LNCaP clone FGC (cell line): ENCODE measurements around the gene CACNA2D3.

ENCODE experiments used
- DNase-seq: peaks from one replicate; pipeline ENCODE4 v3.0.0-alpha.2; 2011; ENCODE audit warnings: low read depth
- H3K4me3 ChIP-seq: 2 replicates; pipeline ENCODE4 v1.5.1; 2011; ENCODE audit warnings: mild to moderate bottlenecking, low read depth, low read length, control low read depth
- TF ChIP-seq, protein P1 (sequence below): IDR thresholded peaks from 2 replicates; pipeline ENCODE4 v1.5.1; 2012; ENCODE audit warnings: mild to moderate bottlenecking; ENCODE audit not compliant: control insufficient read depth, insufficient read depth; ENCODE audit errors: extremely low read depth

The CACNA2D3 gene

DNA sequence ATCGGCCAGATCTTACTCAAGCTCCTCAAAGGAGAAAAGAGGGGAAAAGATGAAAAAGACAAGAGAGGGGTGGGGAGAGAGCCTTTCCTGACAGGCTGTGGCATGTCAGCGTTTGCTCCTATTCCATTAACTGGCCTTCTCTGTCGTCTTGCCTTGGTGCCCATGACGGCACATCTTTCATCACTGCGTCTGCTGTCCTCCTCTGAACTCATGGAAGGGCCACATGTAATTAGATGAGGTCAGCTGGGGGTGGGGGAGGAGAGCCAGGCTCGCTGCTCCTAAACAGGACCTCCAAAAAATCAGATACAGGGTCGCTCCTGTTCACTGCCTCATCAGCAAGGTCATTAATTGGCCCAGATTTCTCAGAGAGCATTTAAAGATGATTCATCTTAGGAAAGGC is 755.8 kb downstream of the CACNA2D3 start:
- TF ChIP-seq, protein P1, sequence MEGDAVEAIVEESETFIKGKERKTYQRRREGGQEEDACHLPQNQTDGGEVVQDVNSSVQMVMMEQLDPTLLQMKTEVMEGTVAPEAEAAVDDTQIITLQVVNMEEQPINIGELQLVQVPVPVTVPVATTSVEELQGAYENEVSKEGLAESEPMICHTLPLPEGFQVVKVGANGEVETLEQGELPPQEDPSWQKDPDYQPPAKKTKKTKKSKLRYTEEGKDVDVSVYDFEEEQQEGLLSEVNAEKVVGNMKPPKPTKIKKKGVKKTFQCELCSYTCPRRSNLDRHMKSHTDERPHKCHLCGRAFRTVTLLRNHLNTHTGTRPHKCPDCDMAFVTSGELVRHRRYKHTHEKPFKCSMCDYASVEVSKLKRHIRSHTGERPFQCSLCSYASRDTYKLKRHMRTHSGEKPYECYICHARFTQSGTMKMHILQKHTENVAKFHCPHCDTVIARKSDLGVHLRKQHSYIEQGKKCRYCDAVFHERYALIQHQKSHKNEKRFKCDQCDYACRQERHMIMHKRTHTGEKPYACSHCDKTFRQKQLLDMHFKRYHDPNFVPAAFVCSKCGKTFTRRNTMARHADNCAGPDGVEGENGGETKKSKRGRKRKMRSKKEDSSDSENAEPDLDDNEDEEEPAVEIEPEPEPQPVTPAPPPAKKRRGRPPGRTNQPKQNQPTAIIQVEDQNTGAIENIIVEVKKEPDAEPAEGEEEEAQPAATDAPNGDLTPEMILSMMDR, result no peak
- no peak for DNase-seq
- no peak overlapping the region for H3K4me3 ChIP-seq

DNA sequence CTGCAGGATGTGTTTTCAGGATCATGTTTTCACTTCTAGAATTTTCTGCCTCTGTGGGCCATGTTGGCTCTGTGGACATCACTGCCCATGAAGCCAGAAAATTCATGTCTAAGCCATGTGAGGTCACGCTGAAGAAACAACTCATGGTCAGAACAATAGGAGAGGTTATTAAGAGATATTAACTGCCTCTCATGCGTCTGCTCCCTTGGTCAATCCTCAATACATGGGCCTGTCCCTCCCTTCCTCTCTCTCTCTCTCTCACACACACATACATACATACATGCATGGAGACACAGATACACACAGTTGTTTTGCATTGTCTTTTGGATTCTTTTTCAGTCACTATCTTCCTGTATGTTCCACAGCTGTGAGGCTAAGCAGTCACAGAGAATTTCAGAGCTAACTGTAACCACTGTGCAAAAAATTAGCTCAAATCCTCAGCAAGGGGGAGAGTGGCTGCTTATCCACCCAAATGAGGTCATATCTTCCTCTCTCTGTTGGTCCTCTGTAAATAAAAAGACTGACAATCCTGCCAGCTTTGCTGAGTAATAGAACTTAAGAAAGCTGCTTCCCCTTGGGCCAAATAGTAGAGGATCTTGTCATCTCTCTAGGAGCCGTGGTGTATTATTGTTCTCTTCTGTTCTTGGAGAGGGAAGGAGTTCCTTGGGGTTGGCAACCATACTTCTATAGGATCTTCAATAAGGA is 759.9 kb downstream of the CACNA2D3 start:
- no peak overlapping the region for H3K4me3 ChIP-seq
- no peak for DNase-seq
- TF ChIP-seq, protein P1, result no peak

DNA sequence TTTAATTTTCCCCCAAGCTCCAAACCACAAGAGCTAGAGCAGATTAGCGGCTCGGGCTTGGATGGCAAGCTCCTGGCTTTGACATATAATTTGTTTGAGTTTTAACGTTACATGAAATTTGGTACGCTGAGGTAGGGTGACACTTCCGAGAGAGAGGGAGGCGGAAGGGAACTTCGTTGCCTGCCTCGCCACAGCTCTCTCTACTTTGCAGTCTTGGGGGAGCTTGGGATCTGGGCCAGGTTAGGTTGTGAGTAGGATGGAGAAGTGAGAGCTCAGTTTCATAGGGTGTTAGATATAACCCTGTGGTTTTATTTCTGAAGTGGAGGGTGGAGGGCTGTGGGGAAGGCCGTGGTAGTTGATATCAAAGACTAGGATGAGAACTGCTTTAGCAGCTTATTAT is 765.8 kb downstream of the CACNA2D3 start:
- no peak overlapping the region for H3K4me3 ChIP-seq
- DNase-seq, result no peak
- TF ChIP-seq, protein P1, result no peak

DNA sequence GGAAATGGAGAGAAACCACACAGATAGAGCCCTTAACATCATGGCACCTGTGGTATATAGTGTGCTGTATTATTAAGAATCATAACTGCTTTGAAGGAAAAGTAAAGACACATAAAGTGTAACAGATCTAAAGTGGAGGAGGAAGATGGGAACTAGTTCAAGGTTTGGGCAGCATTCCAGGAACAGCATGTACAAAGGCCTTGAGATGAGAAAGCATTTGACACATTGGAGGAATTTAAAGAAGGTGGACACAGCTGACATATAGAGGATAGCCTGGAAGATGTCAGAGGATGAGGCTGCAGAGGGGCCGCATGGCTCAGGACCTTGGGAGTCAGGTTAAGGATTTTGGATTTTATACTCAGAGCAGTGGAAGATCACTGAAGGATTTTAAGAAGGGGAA is 766.5 kb downstream of the CACNA2D3 start:
- H3K4me3 ChIP-seq, result no peak overlapping the region
- TF ChIP-seq, protein P1, result no peak
- DNase-seq, result peak; percentile 44

DNA sequence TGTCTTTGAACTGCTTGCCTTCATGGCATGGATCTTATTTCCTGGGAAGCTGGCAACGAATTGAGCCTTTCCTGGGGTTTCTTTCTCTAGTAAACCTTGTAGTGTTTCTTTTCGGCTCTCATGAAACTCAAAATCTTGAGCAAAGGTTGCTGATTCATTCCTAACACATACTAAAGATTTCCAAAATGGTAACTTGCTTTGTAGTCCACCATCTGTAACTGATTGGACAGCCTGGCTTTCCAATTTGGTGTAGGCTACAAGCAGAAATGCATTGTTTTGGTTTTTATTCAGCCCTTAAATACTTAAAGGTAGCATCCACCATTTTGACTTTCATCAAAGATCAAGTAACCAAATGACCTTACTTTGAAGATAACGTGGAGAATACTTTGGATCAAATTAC is 767.4 kb downstream of the CACNA2D3 start:
- no peak overlapping the region for H3K4me3 ChIP-seq
- DNase-seq, result no peak
- TF ChIP-seq, protein P1, result no peak

DNA sequence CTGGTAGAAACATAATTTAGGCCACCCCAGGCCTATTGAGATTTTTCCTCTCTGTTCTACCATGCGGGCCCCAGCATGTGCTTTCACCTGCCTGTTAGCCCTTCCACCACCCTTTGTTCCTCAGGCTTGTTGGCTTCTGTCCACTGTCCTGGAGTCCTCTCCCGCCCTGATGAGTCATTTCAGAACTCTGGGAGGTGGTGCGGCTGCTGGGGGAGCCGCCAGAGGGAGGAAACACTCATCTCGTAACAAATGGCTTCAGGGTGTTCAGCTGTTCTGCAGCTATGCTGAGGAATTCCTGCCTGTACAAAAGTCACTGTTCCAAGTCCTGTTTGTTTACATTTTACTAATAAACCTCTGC is 769.2 kb downstream of the CACNA2D3 start:
- DNase-seq, result peak; percentile 93
- H3K4me3 ChIP-seq, result no peak overlapping the region
- TF ChIP-seq, protein P1, result peak; percentile 47

DNA sequence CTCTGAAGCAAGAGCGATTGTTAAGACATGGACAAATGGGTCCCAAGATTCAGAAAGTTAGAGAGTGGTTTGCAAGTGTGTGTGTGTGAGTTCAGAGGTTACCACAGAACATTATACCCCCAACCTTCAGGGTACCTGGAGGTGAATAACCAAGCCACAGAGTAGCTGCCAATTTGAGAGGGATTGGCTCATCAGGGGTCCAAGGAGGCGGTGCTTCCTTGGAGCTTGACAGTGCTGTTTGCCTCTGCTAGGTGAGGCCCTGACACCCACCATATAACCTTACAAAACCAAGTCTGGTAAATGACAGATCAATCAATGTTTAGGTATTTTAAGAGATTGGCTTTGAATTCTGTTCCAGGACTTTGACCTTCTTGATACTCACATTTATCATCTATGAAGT is 769.8 kb downstream of the CACNA2D3 start:
- H3K4me3 ChIP-seq, result no peak overlapping the region
- TF ChIP-seq, protein P1, result no peak
- no peak for DNase-seq
